GM21390 (cell line): Measurements from ENCODE around the gene HOOK1.

Experiments used
- ATAC-seq: cut with Tn5 transposase; IDR thresholded peaks from one replicate; pipeline ENCODE4 v1.9.1; 2021; ENCODE audit not compliant: unreplicated experiment

Gene HOOK1

GRCh38 chr1:59814901-59815825, at the start of gene HOOK1:
Gene HOOK1 (plus strand): TSS chr1:59814949. CDS start chr1:59815118, 169 bp downstream.
- peak; percentile 19 for ATAC-seq

DNA sequence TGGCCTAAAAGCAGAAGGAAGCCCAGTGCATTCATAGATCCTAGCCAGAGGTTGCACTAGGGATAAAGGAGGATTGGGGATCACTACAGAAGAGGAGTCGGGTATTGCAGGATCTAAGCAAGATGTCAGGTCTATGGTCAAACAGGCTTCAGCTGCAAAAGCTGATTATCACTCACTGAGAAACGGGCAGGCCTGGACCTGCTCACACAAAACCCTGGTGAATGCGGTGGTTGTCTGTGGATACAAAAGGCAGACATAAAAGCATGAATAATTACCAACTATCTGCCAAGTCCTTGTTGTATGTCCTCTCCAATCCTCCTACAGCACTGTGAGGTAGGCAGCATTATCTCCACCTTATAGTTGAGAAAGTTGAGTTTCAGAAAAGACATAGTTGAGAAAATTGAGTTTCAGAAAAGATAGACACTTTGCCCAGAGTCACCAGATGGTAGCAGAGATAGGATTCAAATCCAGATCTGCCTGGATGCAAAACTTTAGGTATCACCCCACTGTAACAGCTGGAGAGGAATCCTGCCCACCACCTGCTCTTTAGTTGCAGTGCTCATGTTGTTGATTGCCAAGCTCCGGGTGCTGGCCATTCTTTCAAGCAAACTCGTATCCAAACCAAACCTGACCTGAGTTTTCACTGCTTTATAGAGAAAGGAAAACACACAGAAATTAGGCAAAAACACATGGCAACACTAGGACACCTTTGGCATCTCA, 49.6 kb upstream of the HOOK1 start:
- no peak for ATAC-seq

GRCh38 chr1:59766227-59766855, 48.4 kb upstream of the HOOK1 start:
- ATAC-seq, result no peak

GRCh38 chr1:59767119-59767518, 47.6 kb upstream of the HOOK1 start:
- no peak for ATAC-seq

- peak; percentile 57 for ATAC-seq
Observed at GRCh38 chr1:59768792-59769735, 45.7 kb upstream of the HOOK1 start.

GRCh38 chr1:59769736-59770095, 45.0 kb upstream of the HOOK1 start:
- no peak for ATAC-seq

DNA sequence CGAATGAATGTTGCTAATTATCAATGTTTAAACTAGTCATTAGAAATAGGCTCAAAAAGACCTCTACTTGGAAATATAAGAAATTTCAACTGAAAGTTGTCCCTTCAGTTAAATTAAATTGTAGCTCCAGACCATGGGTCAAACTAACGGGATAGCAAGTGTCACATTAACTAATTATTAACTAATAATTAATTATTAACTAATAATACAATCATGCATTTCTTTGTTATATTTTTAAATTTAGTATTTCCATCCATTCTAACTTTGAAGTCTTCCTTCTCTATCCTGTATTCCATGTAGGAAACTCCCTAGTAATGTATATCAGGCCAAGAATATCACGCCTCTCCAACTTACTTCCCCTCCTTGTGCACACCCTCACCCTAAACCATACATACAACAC, 43.4 kb upstream of the HOOK1 start:
- ATAC-seq, result no peak

- ATAC-seq, result no peak
Observed at GRCh38 chr1:59775480-59775879, 39.3 kb upstream of the HOOK1 start.

DNA sequence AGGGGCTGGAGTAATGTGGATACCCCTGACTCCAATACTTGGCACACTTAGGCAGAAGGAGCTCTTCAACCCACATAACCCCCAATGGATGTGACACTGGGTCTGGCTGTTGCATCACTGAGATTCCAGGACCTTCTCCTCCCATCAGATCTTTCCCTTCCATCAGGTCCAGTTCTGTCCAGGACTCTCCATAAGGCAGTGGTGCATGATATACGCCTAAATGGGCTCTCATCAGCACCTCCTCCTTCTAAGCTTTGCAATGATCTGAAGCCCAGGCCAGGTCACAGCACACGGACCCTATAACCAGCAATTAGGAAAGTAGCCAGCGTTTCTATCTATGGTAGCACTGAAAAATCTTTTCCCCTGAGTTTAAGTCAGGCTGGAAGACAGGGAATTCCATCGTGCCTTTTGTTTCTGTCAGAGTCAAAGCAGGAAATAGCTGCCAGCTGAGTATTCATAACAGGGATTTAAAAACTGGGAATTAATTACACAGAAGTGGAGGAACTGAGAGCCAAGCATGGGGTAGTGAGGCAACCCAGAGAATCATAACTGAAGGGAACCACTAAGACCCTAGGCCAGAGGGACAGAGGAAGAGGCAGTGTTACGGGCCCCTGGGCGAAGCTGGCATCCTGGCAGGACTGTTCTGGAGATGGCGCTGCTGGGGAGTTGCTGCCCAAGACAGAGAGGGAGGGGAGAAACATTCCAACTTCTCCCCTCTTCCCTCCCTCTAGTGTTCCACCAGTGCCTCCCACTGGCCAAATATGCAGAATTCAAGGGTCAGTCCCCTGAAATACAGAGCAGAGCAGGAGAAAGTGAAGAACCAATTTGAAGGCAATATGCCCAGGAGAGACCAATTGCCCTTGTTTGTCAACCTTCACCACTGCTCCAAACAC, 37.5 kb upstream of the HOOK1 start:
- no peak for ATAC-seq

DNA sequence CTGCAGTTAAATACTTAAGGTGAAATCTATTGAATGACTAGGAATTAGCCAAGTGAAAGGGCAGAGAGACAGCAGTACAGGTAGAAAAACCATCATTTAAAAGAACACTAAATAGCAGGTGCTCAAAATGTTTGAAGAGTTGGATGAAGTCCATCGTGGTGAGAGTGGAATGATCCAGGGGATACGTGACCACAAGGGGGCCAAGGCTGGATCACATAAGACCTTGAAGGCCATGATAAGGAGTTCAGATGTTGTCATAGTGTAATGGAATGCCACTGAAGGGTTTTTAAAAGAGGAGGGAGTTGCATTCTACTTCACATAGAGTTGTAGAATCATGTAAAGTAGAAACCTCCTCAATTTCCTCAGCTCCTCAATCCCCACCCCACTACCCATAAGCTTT, 34.8 kb upstream of the HOOK1 start:
- ATAC-seq, result no peak

DNA sequence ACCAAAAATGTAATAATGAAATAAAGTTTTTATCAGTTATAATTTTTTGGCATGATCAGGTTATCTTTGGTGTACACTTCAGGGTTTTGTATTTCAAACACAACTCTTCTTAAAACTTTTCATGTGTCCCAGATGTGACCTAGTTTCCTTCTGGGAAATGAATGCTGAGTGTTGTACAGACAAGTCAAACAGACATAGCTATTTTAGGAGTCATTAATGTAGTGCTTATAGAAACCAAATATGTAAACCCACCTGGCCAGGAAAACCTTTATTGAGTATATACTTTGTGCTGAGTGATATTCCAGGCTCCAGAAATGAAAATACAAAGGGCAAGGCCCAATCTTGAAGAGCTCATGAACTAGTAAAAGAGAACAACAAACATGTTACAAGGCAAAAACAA, 25.9 kb upstream of the HOOK1 start:
- ATAC-seq, result no peak

DNA sequence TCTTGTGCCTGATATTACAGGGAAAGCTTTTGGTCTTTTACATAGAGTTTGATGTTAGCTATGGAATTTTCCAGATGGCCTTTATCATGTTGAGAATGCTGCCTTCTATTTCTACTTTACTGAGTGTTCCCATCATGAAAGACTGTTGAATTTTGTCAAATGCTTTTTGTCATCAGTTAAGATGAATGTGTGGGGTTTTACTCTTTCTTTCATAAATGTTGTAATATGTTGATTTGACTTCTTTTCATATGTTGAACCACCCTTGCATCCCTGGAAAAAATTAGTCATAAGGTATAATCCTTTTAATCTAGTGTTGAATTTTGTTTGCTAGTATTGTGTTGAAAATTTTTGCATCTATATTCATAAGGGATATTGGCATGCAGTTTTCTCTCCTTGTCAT, 16.1 kb upstream of the HOOK1 start:
- no peak for ATAC-seq

- no peak for ATAC-seq
Observed at GRCh38 chr1:59803458-59804038, 11.2 kb upstream of the HOOK1 start.

GRCh38 chr1:59804301-59804700, 10.4 kb upstream of the HOOK1 start:
- ATAC-seq, result no peak

GRCh38 chr1:59805554-59805953, 9.2 kb upstream of the HOOK1 start:
- ATAC-seq, result no peak

GRCh38 chr1:59814180-59814900, 409 bp upstream of the HOOK1 start:
- peak; percentile 98 for ATAC-seq

DNA sequence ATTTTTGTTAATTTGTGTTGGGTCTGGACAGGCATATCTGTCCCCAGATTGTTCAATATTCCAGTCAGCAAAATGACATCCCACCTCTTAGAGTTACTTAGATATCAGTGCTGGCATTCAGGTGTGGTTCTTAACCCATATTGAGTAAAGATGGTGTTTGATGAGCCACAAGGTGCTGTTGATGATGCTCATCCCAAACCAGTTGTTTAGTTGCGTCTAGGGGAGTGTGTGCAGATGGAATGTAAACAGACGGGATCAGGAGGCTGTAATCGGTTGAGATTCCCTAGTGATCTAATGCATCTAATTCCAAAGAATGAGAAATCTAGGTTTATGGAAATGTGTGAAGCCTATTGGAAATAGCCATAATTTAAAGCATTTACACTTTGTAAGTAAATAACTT, 1.1 kb downstream of the HOOK1 start:
- ATAC-seq, result no peak

DNA sequence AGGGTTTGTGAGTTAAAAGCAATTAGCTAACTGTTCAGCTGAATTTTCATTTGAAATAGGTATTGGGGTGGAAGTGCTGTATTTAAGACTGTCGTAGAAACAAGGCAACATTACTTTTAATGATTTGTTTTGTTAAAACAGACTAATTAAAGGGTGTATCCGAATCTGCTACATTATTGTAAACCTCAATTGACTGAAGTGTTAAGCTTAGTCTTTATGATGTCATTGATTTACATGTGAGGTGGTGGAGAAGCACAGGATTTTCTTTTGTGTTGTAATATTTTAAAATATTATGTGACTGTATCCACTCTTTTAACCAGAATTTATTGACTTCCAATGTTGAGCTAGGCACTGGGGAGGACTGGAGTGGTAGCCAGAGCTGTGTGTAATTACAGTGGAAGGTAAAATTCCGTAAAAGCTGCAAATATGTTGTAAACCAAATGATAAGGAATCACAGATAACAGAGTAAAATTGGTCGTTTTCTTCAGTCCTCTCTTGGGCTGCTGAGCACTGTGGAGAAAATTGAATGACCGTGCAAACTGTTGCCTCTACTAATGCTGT, 1.6 kb downstream of the HOOK1 start:
- no peak for ATAC-seq
